Fibroblast of lung (primary cell): ENCODE results near the gene CCNK.

ENCODE experiments used
- CTCF ChIP-seq, 2 donors: IDR thresholded peaks in 1 of 2; conservative IDR thresholded peaks in 1 of 2; 1 replicate in 1 of 2; 2 replicates in 1 of 2; pipeline ENCODE4 v1.5.1; 2011 to 2012; ENCODE audit warnings: low read length in 2 of 2, control low read depth in 1 of 2, inconsistent platforms in 1 of 2, low read depth in 1 of 2, mild to moderate bottlenecking in 1 of 2
- EZH2 ChIP-seq: IDR thresholded peaks from 2 replicates; pipeline ENCODE4 v1.5.1; 2012; ENCODE audit warnings: low read length, control low read depth, mild to moderate bottlenecking; ENCODE audit errors: missing control alignments

GRCh38 chr14:99445931-99446330 lies 35.3 kb upstream of the CCNK start:
- TF ChIP-seq CTCF (conservative IDR thresholded peaks at IDR 0.05 in 1 of 2, IDR thresholded peaks at IDR 0.05 in 1 of 2; ENCODE audit: low read depth in 1 of 2, low read length in 2 of 2) (no peak), EZH2 (no peak)
